ENCODE data around the gene KRTAP10-3.
"Not testable (repeated sequence)": the region's sequence is repeated elsewhere in the genome, so short reads cannot be mapped to it uniquely, and the experiment has no call there.

Gene KRTAP10-3

GRCh38 chr21:44590311-44590721 is 31.7 kb upstream of the KRTAP10-3 start:
- DNase-seq (ENCODE audit: low read depth) = no peak

- DNase-seq (ENCODE audit: low read depth) = no peak
Observed at GRCh38 chr21:44589586-44590305, 31.2 kb upstream of the KRTAP10-3 start.

- no peak for DNase-seq (ENCODE audit: low read depth)
Observed at GRCh38 chr21:44589094-44589493, 30.5 kb upstream of the KRTAP10-3 start.

GRCh38 chr21:44585892-44586291 is 27.3 kb upstream of the KRTAP10-3 start:
- DNase-seq (ENCODE audit: low read depth) = no peak

- no peak for DNase-seq (ENCODE audit: low read depth)
Observed at GRCh38 chr21:44583800-44584147, 25.2 kb upstream of the KRTAP10-3 start.

GRCh38 chr21:44583089-44583799 is 24.6 kb upstream of the KRTAP10-3 start:
- no peak for DNase-seq (ENCODE audit: low read depth)

- no peak for DNase-seq (ENCODE audit: low read depth)
Observed at GRCh38 chr21:44582055-44582454, 23.5 kb upstream of the KRTAP10-3 start.

GRCh38 chr21:44581158-44581557 is 22.6 kb upstream of the KRTAP10-3 start:
- no peak for DNase-seq (ENCODE audit: low read depth)

GRCh38 chr21:44580231-44580821 is 21.7 kb upstream of the KRTAP10-3 start, which contains the start of gene KRTAP10-5:
TSS of gene KRTAP10-5 (minus strand) at chr21:44580604. CDS start at chr21:44580578, 26 bp downstream.
- not testable (repeated sequence) for DNase-seq (ENCODE audit: low read depth)

- no peak for DNase-seq (ENCODE audit: low read depth)
Observed at GRCh38 chr21:44579833-44580144, 21.2 kb upstream of the KRTAP10-3 start.

- DNase-seq (ENCODE audit: low read depth) = no peak
Observed at GRCh38 chr21:44579056-44579832, 20.6 kb upstream of the KRTAP10-3 start.

- DNase-seq (ENCODE audit: low read depth) = no peak
Observed at GRCh38 chr21:44578371-44579055, 19.9 kb upstream of the KRTAP10-3 start.

- no peak for DNase-seq (ENCODE audit: low read depth)
Observed at GRCh38 chr21:44576025-44576420, 17.4 kb upstream of the KRTAP10-3 start.

- no peak for DNase-seq (ENCODE audit: low read depth)
Observed at GRCh38 chr21:44575307-44576024, 16.9 kb upstream of the KRTAP10-3 start.

GRCh38 chr21:44574457-44575306 is 16.1 kb upstream of the KRTAP10-3 start:
- no peak for DNase-seq (ENCODE audit: low read depth)

- not testable (repeated sequence) for DNase-seq (ENCODE audit: low read depth)
Observed at GRCh38 chr21:44573630-44574456, 15.2 kb upstream of the KRTAP10-3 start, which contains the start of gene KRTAP10-4. TSS of gene KRTAP10-4 (plus strand) at chr21:44573729. CDS start at chr21:44573759, 30 bp downstream.

- no peak for DNase-seq (ENCODE audit: low read depth)
Observed at GRCh38 chr21:44572959-44573583, 14.5 kb upstream of the KRTAP10-3 start.

- DNase-seq (ENCODE audit: low read depth) = no peak
Observed at GRCh38 chr21:44571844-44572782, 13.5 kb upstream of the KRTAP10-3 start.
